Tibial artery (tissue), 4 donors: ENCODE data around the gene RAPGEF4.
A peak's percentile ranks its signal among the peaks of the same experiment; 100 is the strongest.
"Not testable (repeated sequence)": the region's sequence is repeated elsewhere in the genome, so short reads cannot be mapped to it uniquely, and the experiment has no call there.

Experiments
- DNase-seq, 2 donors: peaks; one replicate each; pipeline ENCODE4 v3.0.0-alpha.2; 2019
- H3K27ac ChIP-seq, 2 donors: fragments of 200-600 bp; sonication (generic) in 1 of 2; 1 replicate in 1 of 2; 2 replicates in 1 of 2; pipeline ENCODE4 v1.5.1; 2018 to 2019; ENCODE audit warnings: mild to moderate bottlenecking in 1 of 2
- H3K27me3 ChIP-seq, 2 donors: fragments of 200-600 bp; sonication (generic) in 1 of 2; one replicate each; pipeline versions ENCODE4 v1.5.1 to v1.6.0; 2016 to 2019
- H3K36me3 ChIP-seq, 3 donors: fragments of 200-600 bp; sonication (generic) in 2 of 3; one replicate each; pipeline ENCODE4 v1.5.1; 2016 to 2019; ENCODE audit warnings: mild to moderate bottlenecking in 2 of 3
- H3K4me1 ChIP-seq, 4 donors: fragments of 200-600 bp; sonication (generic) in 2 of 4; 1 replicate in 3 of 4; 2 replicates in 1 of 4; pipeline ENCODE4 v1.5.1; 2016 to 2019
- H3K4me3 ChIP-seq, 2 donors: fragments of 200-600 bp; sonication (generic) in 1 of 2; 1 replicate in 1 of 2; 2 replicates in 1 of 2; pipeline ENCODE4 v1.5.1; 2018 to 2019; ENCODE audit warnings: mild to moderate bottlenecking in 2 of 2
- H3K9me3 ChIP-seq, 3 donors: fragments of 200-600 bp; sonication (generic) in 1 of 3; one replicate each; pipeline ENCODE4 v1.5.1; 2016 to 2019
- CTCF ChIP-seq, 2 experiments: fragments of 200-600 bp in 1 of 2; fragments of 450-650 bp in 1 of 2; IDR thresholded peaks; one replicate each; pipeline ENCODE4 v1.5.1; 2017 to 2019; ENCODE audit warnings: antibody characterized with exemption in 2 of 2, mild to moderate bottlenecking in 1 of 2, moderate library complexity in 1 of 2
- intact Hi-C: fragments of 100-400 bp; cut with DNase I; formaldehyde crosslinking; loops from one replicate; pipeline ENCODE4 v1.15.0; 2023; ENCODE audit warnings: low total_unique reads

RAPGEF4 gene

DNA sequence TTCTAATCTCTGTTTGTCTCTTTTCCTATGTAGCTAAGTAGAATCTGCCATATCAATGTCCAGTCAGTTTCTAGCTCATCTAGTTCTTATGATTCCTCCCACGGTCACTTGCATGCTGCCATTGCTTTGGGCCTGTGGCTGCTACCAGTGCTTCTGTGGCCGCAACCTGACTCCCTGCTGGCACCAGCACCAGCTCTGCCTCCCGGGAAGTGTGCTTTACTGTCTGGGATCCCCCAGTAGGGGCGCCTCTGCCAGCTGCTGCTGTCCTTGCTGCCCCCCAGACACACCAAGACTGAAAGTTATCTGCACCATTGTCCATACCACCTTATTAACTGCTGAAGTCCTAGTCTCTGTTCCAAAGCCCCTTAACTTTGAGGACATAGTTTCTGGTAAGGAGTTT lies 56.3 kb downstream of the RAPGEF4 start:
- Histone ChIP-seq H3K9me3 (no peaks in the 10 kb centered on the region), H3K27me3 (no peaks in the 10 kb centered on the region), H3K4me3 (no peak overlapping the region), H3K4me1 (no peaks in the 10 kb centered on the region), H3K36me3 (no peaks in the 10 kb centered on the region), H3K27ac (no peak overlapping the region)
- intact Hi-C loops = no loop called here
- TF ChIP-seq CTCF (IDR thresholded peaks at IDR 0.05) = no peak
- DNase-seq = no peak

DNA sequence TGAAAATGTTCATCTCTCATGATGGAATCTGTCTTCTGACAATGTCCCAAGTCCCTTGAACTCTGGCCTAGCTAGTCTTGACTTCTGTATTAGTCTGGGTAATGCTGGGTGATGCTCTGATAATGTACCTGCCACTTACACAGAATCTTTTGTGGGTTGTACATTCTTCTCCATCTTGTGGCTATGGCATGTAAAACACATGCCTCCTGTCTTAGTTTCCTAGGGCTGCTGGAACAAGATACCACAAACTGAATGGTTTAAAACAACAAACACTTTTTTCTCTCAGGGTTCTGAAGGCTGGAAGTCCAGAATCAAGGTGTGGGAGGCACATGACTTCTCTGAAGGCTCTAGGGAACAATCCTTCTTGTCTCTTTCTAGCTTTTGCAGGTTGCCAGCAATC lies 57.1 kb downstream of the RAPGEF4 start:
- DNase-seq = no peak
- TF ChIP-seq CTCF (IDR thresholded peaks at IDR 0.05) = no peak

GRCh38 chr2:172803308-172803707 lies 67.7 kb downstream of the RAPGEF4 start:
- H3K36me3 ChIP-seq, H3K4me3 ChIP-seq, DNase-seq, H3K27me3 ChIP-seq, H3K4me1 ChIP-seq, intact Hi-C loops, H3K27ac ChIP-seq, H3K9me3 ChIP-seq: not testable (repeated sequence)

More for the DNA sequence above, 57.1 kb downstream of the RAPGEF4 start:
- H3K27me3 ChIP-seq = no peaks in the 10 kb centered on the region
- intact Hi-C loops = no loop called here
- no peaks in the 10 kb centered on the region for H3K36me3 ChIP-seq
- no peaks in the 10 kb centered on the region for H3K9me3 ChIP-seq
- H3K27ac ChIP-seq = no peak overlapping the region
- H3K4me1 ChIP-seq = no peaks in the 10 kb centered on the region
- H3K4me3 ChIP-seq = no peak overlapping the region

GRCh38 chr2:172804423-172804822 lies 68.8 kb downstream of the RAPGEF4 start:
- H3K4me3 ChIP-seq = no peak overlapping the region
- no peak overlapping the region for H3K27ac ChIP-seq
- TF ChIP-seq CTCF (IDR thresholded peaks at IDR 0.05) = no peak
- no peaks in the 10 kb centered on the region for H3K27me3 ChIP-seq
- intact Hi-C loops = no loop called here
- no peak for DNase-seq
- H3K4me1 ChIP-seq = no peaks in the 10 kb centered on the region
- H3K9me3 ChIP-seq = peaks cover 0 to 4% (median 0%) of the 10 kb centered on the region in 3 donors
- no peaks in the 10 kb centered on the region for H3K36me3 ChIP-seq

- Histone ChIP-seq H3K4me3 (no peak overlapping the region), H3K27ac (no peak overlapping the region), H3K9me3 (peaks cover 0 to 4% (median 0%) of the 10 kb centered on the region in 3 donors), H3K27me3 (no peaks in the 10 kb centered on the region), H3K36me3 (no peaks in the 10 kb centered on the region), H3K4me1 (no peaks in the 10 kb centered on the region)
- intact Hi-C loops = no loop called here
- no peak for DNase-seq
- TF ChIP-seq CTCF (IDR thresholded peaks at IDR 0.05) = peak; percentile 75 to 76
Measured at GRCh38 chr2:172806493-172806892, 70.8 kb downstream of the RAPGEF4 start.

DNA sequence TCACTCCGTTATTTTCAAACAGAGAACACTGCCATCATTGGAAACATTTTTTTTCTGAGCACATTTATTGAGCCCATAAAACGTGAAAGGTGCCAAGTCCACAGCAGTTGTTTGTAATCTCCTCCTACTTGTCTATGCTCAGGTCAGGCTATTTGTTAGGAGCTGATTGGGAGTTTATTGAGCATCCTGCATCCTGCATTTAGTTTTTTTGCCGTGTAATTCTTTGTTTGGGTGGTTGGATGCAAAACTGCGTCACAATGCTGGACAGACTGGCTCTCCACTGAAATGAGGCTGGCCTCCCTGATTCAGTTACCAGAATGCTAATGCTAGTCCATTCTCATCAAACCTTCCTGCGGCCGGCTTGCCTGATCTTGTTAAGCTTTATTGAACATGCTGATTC lies 71.4 kb downstream of the RAPGEF4 start:
- Histone ChIP-seq H3K9me3 (peaks cover 0 to 4% (median 0%) of the 10 kb centered on the region in 3 donors), H3K27me3 (no peaks in the 10 kb centered on the region), H3K27ac (no peak overlapping the region), H3K4me1 (no peaks in the 10 kb centered on the region), H3K36me3 (no peaks in the 10 kb centered on the region), H3K4me3 (no peak overlapping the region)
- DNase-seq = no peak
- intact Hi-C loops = no loop called here
- no peak for TF ChIP-seq CTCF (IDR thresholded peaks at IDR 0.05)
